Loucy (cell line): ENCODE results near the gene GUCD1.

ENCODE experiments used
- H2AFZ ChIP-seq: fragments of 200-600 bp; sonication (generic); 2 replicates; pipeline ENCODE4 v1.6.0; 2016; ENCODE audit warnings: antibody characterized with exemption, mild to moderate bottlenecking, low read length, moderate library complexity
- H3F3A ChIP-seq: fragments of 200-600 bp; 2 replicates; pipeline ENCODE4 v1.6.0; 2016; ENCODE audit warnings: antibody characterized with exemption, low read depth, mild to moderate bottlenecking
- H3K27me3 ChIP-seq: fragments of 200-600 bp; sonication (generic); 2 replicates; pipeline ENCODE4 v1.6.1; 2014; ENCODE audit warnings: low read length, mild to moderate bottlenecking; ENCODE audit not compliant: insufficient read depth, poor library complexity, severe bottlenecking
- H3K36me3 ChIP-seq: fragments of 200-600 bp; sonication (generic); 2 replicates; pipeline ENCODE4 v1.6.1; 2016; ENCODE audit warnings: low read length; ENCODE audit not compliant: insufficient read depth
- H3K4me1 ChIP-seq: fragments of 200-600 bp; sonication (generic); 2 replicates; pipeline ENCODE4 v1.5.1; 2014; ENCODE audit warnings: low read length, mild to moderate bottlenecking; ENCODE audit not compliant: insufficient read depth, poor library complexity, severe bottlenecking
- H3K4me2 ChIP-seq: fragments of 200-600 bp; sonication (generic); 2 replicates; pipeline ENCODE4 v1.6.0; 2014; ENCODE audit warnings: antibody characterized with exemption, low read length, low read depth, mild to moderate bottlenecking; ENCODE audit not compliant: poor library complexity, severe bottlenecking
- H3K4me3 ChIP-seq: fragments of 200-600 bp; sonication (generic); 2 replicates; pipeline ENCODE4 v1.5.1; 2014; ENCODE audit warnings: low read length, mild to moderate bottlenecking, mixed read lengths; ENCODE audit not compliant: poor library complexity, severe bottlenecking
- H3K79me2 ChIP-seq: fragments of 200-600 bp; sonication (generic); 2 replicates; pipeline ENCODE4 v1.6.1; 2014; ENCODE audit warnings: low read length; ENCODE audit not compliant: insufficient read depth
- H3K9ac ChIP-seq: fragments of 200-600 bp; sonication (generic); 2 replicates; pipeline ENCODE4 v1.6.0; 2014; ENCODE audit warnings: mild to moderate bottlenecking, low read depth, low read length, moderate library complexity; ENCODE audit not compliant: poor library complexity, severe bottlenecking
- H3K9me2 ChIP-seq: fragments of 200-600 bp; sonication (generic); replicated peaks from 2 replicates; pipeline ENCODE4 v1.6.1; 2016; ENCODE audit warnings: low read depth, low read length, mixed read lengths
- H3K9me3 ChIP-seq: fragments of 200-600 bp; sonication (generic); 2 replicates; pipeline ENCODE4 v1.6.1; 2014; ENCODE audit warnings: mild to moderate bottlenecking, antibody characterized with exemption, low read length, low read depth; ENCODE audit not compliant: insufficient read depth
- H4K20me1 ChIP-seq: fragments of 200-600 bp; sonication (generic); 2 replicates; pipeline ENCODE4 v1.6.0; 2014; ENCODE audit warnings: antibody characterized with exemption, low read length, mild to moderate bottlenecking; ENCODE audit not compliant: insufficient read depth, poor library complexity, severe bottlenecking
- CTCF ChIP-seq: fragments of 200-600 bp; sonication (generic); conservative IDR thresholded peaks from 2 replicates; pipeline ENCODE4 v1.5.1; 2014; ENCODE audit warnings: mild to moderate bottlenecking, antibody characterized with exemption, low read length
- EZH2phosphoT487 ChIP-seq: fragments of 200-600 bp; IDR thresholded peaks from 2 replicates; pipeline ENCODE4 v1.6.1; 2018; ENCODE audit warnings: antibody characterized with exemption, mild to moderate bottlenecking, moderate library complexity, borderline replicate concordance

Gene GUCD1

GRCh38 chr22:24592058-24592850 lies 37.3 kb upstream of the GUCD1 start:
- no peak overlapping the region for H2AFZ ChIP-seq
- H3K9ac ChIP-seq = no peak overlapping the region
- no peak overlapping the region for H3K4me2 ChIP-seq
- H3K79me2 ChIP-seq = no peaks in the 10 kb centered on the region
- H3K4me3 ChIP-seq = no peak overlapping the region
- H3K4me1 ChIP-seq = peaks cover 8% of the 10 kb centered on the region
- H4K20me1 ChIP-seq = no peaks in the 10 kb centered on the region
- H3F3A ChIP-seq = no peaks in the 10 kb centered on the region
- no peaks in the 10 kb centered on the region for H3K9me2 ChIP-seq
- H3K36me3 ChIP-seq = no peaks in the 10 kb centered on the region
- TF ChIP-seq CTCF (no peak), EZH2phosphoT487 (no peak)
- no peaks in the 10 kb centered on the region for H3K27me3 ChIP-seq
- H3K9me3 ChIP-seq = no peaks in the 10 kb centered on the region

- Histone ChIP-seq H3K79me2 (no peaks in the 10 kb centered on the region), H3F3A (no peaks in the 10 kb centered on the region), H3K4me1 (peaks cover 8% of the 10 kb centered on the region), H3K4me2 (no peak overlapping the region), H3K9me2 (no peaks in the 10 kb centered on the region), H3K36me3 (no peaks in the 10 kb centered on the region), H2AFZ (no peak overlapping the region), H4K20me1 (no peaks in the 10 kb centered on the region), H3K9me3 (no peaks in the 10 kb centered on the region), H3K9ac (no peak overlapping the region), H3K4me3 (no peak overlapping the region), H3K27me3 (no peaks in the 10 kb centered on the region)
- no peak for TF ChIP-seq CTCF
Observed at GRCh38 chr22:24591286-24591830, 36.4 kb upstream of the GUCD1 start.

- Histone ChIP-seq H3F3A (no peaks in the 10 kb centered on the region), H3K36me3 (no peaks in the 10 kb centered on the region), H3K4me3 (no peak overlapping the region), H3K79me2 (no peaks in the 10 kb centered on the region), H2AFZ (no peak overlapping the region), H3K4me1 (peaks cover 8% of the 10 kb centered on the region), H3K4me2 (no peak overlapping the region), H3K9ac (no peak overlapping the region), H3K9me2 (no peaks in the 10 kb centered on the region), H3K27me3 (no peaks in the 10 kb centered on the region), H3K9me3 (no peaks in the 10 kb centered on the region), H4K20me1 (no peaks in the 10 kb centered on the region)
- no peak for TF ChIP-seq EZH2phosphoT487
- TF ChIP-seq CTCF = no peak
Observed at GRCh38 chr22:24590596-24591173, 35.7 kb upstream of the GUCD1 start.
